ENCODE results near the gene AFAP1L2.

- TF ChIP-seq CTCF (IDR thresholded peaks at IDR 0.05; ENCODE audit: low read depth, low read length, poor library complexity, severe bottlenecking) (no peak), EZH2phosphoT487 (IDR thresholded peaks at IDR 0.05; ENCODE audit: borderline replicate concordance, low read length) (no peak)
Observed at GRCh38 chr10:114367351-114368056, 36.8 kb downstream of the AFAP1L2 start.
